IMR-90 (cell line): Measurements from ENCODE around the gene EDA. TPM values are rescaled to one million over a fixed set of nuclear protein-coding genes. Genes with fewer than 3 reads are reported as not detected.

Experiments used
- ATAC-seq: fragments of 200-7000 bp; cut with Tn5 transposase; 2 replicates; pipeline ENCODE4 v1.9.1; 2020; ENCODE audit warnings: low read depth, mild to moderate bottlenecking, moderate library complexity
- BruUV-seq: library from RNA; stranded (reverse); fragments of 400-500 nt; replicated peaks from 2 replicates; lab custom pipeline; 2021; lab: Mats Ljungman, UMichigan
- CTCF ChIA-PET: fragments of 300-600 bp; formaldehyde crosslinking; extraction: SDS; loops from one replicate; lab custom pipeline; 2021; ENCODE audit warnings: antibody characterized with exemption; lab: Yijun Ruan, JAX
- POLR2A ChIA-PET: fragments of 300-600 bp; sonication (Branson Sonifier 250); formaldehyde crosslinking; loops from one replicate; lab custom pipeline; 2022; ENCODE audit warnings: antibody characterized with exemption; ENCODE audit not compliant: unreplicated experiment; lab: Charles Lee
- DNase-seq: peaks from one replicate; pipeline ENCODE4 v3.0.0; 2013
- H2AFZ ChIP-seq: replicated peaks from 2 replicates; pipeline ENCODE3; 2013; ENCODE audit warnings: low read length, mild to moderate bottlenecking; ENCODE audit not compliant: poor library complexity
- H2AK5ac ChIP-seq: 2 replicates; pipeline ENCODE4 v1.6.1; 2013; ENCODE audit warnings: low read depth, low read length, inconsistent platforms
- H2AK9ac ChIP-seq: replicated peaks from 2 replicates; pipeline ENCODE3; 2013; ENCODE audit warnings: mild to moderate bottlenecking, low read depth, low read length, moderate library complexity; ENCODE audit not compliant: poor library complexity
- H2BK120ac ChIP-seq: 2 replicates; pipeline ENCODE4 v1.6.1; 2013; ENCODE audit warnings: low read depth, low read length, inconsistent platforms
- H2BK15ac ChIP-seq: 3 replicates; pipeline ENCODE4 v1.6.1; 2013; ENCODE audit warnings: low read depth, low read length, inconsistent platforms
- H2BK20ac ChIP-seq: 2 replicates; pipeline ENCODE4 v1.6.1; 2013; ENCODE audit warnings: low read depth, mild to moderate bottlenecking, inconsistent platforms, low read length, moderate library complexity
- H2BK5ac ChIP-seq: 2 replicates; pipeline ENCODE4 v1.6.1; 2013; ENCODE audit warnings: mild to moderate bottlenecking, low read depth, low read length, inconsistent platforms; ENCODE audit not compliant: poor library complexity, severe bottlenecking
- H3K14ac ChIP-seq: replicated peaks from 2 replicates; pipeline ENCODE4 v1.6.1; 2013; ENCODE audit warnings: low read depth, low read length, inconsistent platforms
- H3K18ac ChIP-seq: 2 replicates; pipeline ENCODE4 v1.6.1; 2013; ENCODE audit warnings: low read depth, low read length, control low read depth
- H3K23ac ChIP-seq: 2 replicates; pipeline ENCODE4 v1.6.1; 2013; ENCODE audit warnings: low read depth, low read length, inconsistent platforms
- H3K27ac ChIP-seq: 2 replicates; pipeline ENCODE4 v1.5.1; 2013; ENCODE audit warnings: mild to moderate bottlenecking, control low read depth, low read length; ENCODE audit not compliant: insufficient read depth
- H3K27me3 ChIP-seq: 2 replicates; pipeline ENCODE4 v1.6.1; 2013; ENCODE audit warnings: low read length; ENCODE audit not compliant: control insufficient read depth, insufficient read depth
- H3K36me3 ChIP-seq: 2 replicates; pipeline ENCODE4 v1.6.1; 2013; ENCODE audit warnings: low read length, mixed read lengths; ENCODE audit not compliant: control insufficient read depth, insufficient read depth
- H3K4ac ChIP-seq: 2 replicates; pipeline ENCODE4 v1.6.1; 2013; ENCODE audit warnings: low read depth, low read length, inconsistent platforms
- H3K4me1 ChIP-seq: 2 replicates; pipeline ENCODE4 v1.6.1; 2013; ENCODE audit warnings: low read length, mixed read lengths; ENCODE audit not compliant: control insufficient read depth, insufficient read depth
- H3K4me2 ChIP-seq: 2 replicates; pipeline ENCODE4 v1.6.1; 2013; ENCODE audit warnings: low read depth, mild to moderate bottlenecking, control low read depth, low read length, moderate library complexity
- H3K4me3 ChIP-seq: 2 replicates; pipeline ENCODE4 v1.5.1; 2013; ENCODE audit warnings: low read depth, mild to moderate bottlenecking, control low read depth, low read length, moderate library complexity; ENCODE audit not compliant: insufficient read depth
- H3K56ac ChIP-seq: 2 replicates; pipeline ENCODE4 v1.6.1; 2013; ENCODE audit warnings: low read length, inconsistent platforms; ENCODE audit not compliant: insufficient read depth; ENCODE audit errors: extremely low read depth
- H3K79me1 ChIP-seq, 2 experiments: 2 replicates each; pipeline ENCODE4 v1.6.1; 2013; ENCODE audit warnings: low read length in 2 of 2, inconsistent platforms in 1 of 2, low read depth in 1 of 2
- H3K9ac ChIP-seq: 2 replicates; pipeline ENCODE4 v1.6.1; 2013; ENCODE audit warnings: low read depth, low read length, control low read depth
- H3K9me1 ChIP-seq: 2 replicates; pipeline ENCODE4 v1.6.1; 2013; ENCODE audit warnings: low read length, inconsistent platforms; ENCODE audit not compliant: insufficient read depth
- H3K9me3 ChIP-seq: 2 replicates; pipeline ENCODE4 v1.6.1; 2013; ENCODE audit warnings: low read length; ENCODE audit not compliant: control insufficient read depth, insufficient read depth
- H4K20me1 ChIP-seq: 2 replicates; pipeline ENCODE4 v1.6.1; 2013; ENCODE audit warnings: low read length, inconsistent platforms; ENCODE audit not compliant: insufficient read depth
- H4K5ac ChIP-seq: 2 replicates; pipeline ENCODE4 v1.6.1; 2013; ENCODE audit warnings: mild to moderate bottlenecking, low read depth, low read length, control low read depth
- H4K8ac ChIP-seq, 2 experiments: 2 replicates each; pipeline ENCODE4 v1.6.1; 2013; ENCODE audit warnings: low read depth in 2 of 2, low read length in 2 of 2, control low read depth in 1 of 2, inconsistent platforms in 1 of 2
- H4K91ac ChIP-seq: 2 replicates; pipeline ENCODE4 v1.6.1; 2013; ENCODE audit warnings: low read depth, low read length, inconsistent platforms; ENCODE audit not compliant: insufficient read depth
- BHLHE40 ChIP-seq: fragments of 150-350 bp; IDR thresholded peaks from 2 replicates; pipeline ENCODE4 v1.6.1; 2016; ENCODE audit warnings: mild to moderate bottlenecking, low read depth, low read length
- CEBPB ChIP-seq: IDR thresholded peaks from 2 replicates; pipeline ENCODE4 v1.6.1; 2012; ENCODE audit warnings: low read depth, low read length, improper control_type of control experiment
- CTCF ChIP-seq: conservative IDR thresholded peaks from 2 replicates; pipeline ENCODE4 v1.5.1; 2012; ENCODE audit warnings: mild to moderate bottlenecking, low read depth, low read length, improper control_type of control experiment
- ELK1 ChIP-seq: fragments of 150-350 bp; IDR thresholded peaks from 2 replicates; pipeline ENCODE4 v1.6.1; 2016; ENCODE audit warnings: low read depth, mild to moderate bottlenecking, low read length, moderate library complexity, borderline replicate concordance
- FOS ChIP-seq: fragments of 150-350 bp; IDR thresholded peaks from 2 replicates; pipeline ENCODE4 v1.6.1; 2016; ENCODE audit warnings: low read depth, low read length
- MAFK ChIP-seq: IDR thresholded peaks from 2 replicates; pipeline ENCODE4 v1.6.1; 2012; ENCODE audit warnings: low read depth, low read length, improper control_type of control experiment
- POLR2A ChIP-seq: IDR thresholded peaks from 2 replicates; pipeline ENCODE4 v1.6.1; 2012; ENCODE audit warnings: mild to moderate bottlenecking, low read depth, low read length
- RAD21 ChIP-seq: IDR thresholded peaks from 2 replicates; pipeline ENCODE4 v1.6.1; 2012; ENCODE audit warnings: low read length, improper control_type of control experiment
- RCOR1 ChIP-seq: IDR thresholded peaks from 2 replicates; pipeline ENCODE4 v1.6.1; 2012; ENCODE audit warnings: mild to moderate bottlenecking, low read length, improper control_type of control experiment; ENCODE audit not compliant: insufficient replicate concordance
- USF2 ChIP-seq: fragments of 150-350 bp; IDR thresholded peaks from 2 replicates; pipeline ENCODE4 v1.6.1; 2017; ENCODE audit warnings: mild to moderate bottlenecking, antibody characterized with exemption, low read length, low read depth
- WGBS, 2 experiments: methylation state at CpG; one replicate each; pipeline versions ENCODE4 v1.1.5 to v1.1.7; 2013; ENCODE audit warnings: missing lambda C conversion rate in 2 of 2; ENCODE audit not compliant: insufficient read length in 1 of 2; ENCODE audit errors: extremely low coverage in 2 of 2; 5-methylcytosine and 5-hydroxymethylcytosine counted together
- dilution Hi-C: fragments of 300-500 bp; cut with HindIII; formaldehyde crosslinking; loops from one replicate; pipeline ENCODE4 v1.14.3; 2018; ENCODE audit warnings: low sequenced_read_pairs; ENCODE audit not compliant: unreplicated experiment
- in situ Hi-C: fragments of 300-500 bp; cut with MboI; formaldehyde crosslinking; loops from 3 replicates; pipeline ENCODE4 v1.14.3; 2019; ENCODE audit warnings: low sequenced_read_pairs, inconsistent platforms, mixed read lengths
- intact Hi-C: fragments of 100-400 bp; cut with micrococcal nuclease; formaldehyde crosslinking; loops from 2 replicates; pipeline ENCODE4 v1.10.0; 2022
- polyA plus RNA-seq, 3 experiments: library from polyadenylated mRNA; depleted of rRNA; stranded (reverse); fragments of >200 nt; gene quantifications; 2 replicates each; pipeline ENCODE4 v1.2.3, GENCODE V29; 2012; ENCODE audit warnings: low replicate concordance in 1 of 3
- total RNA-seq: library from RNA; depleted of rRNA; stranded (reverse); fragments of >200 nt; gene quantifications from 2 replicates; pipeline ENCODE4 v1.2.3, GENCODE V29; 2012

Gene EDA
- total and polyA plus RNA-seq, 2 of the 4 experiments (the other 2 are of a cell fraction), result under 0.01 TPM; not detected in 1

GRCh38 chrX:69705818-69706217 lies 89.9 kb downstream of the EDA start:
- Histone ChIP-seq H3K4me1 (no peaks in the 10 kb centered on the region), H2BK20ac (no peak overlapping the region), H4K5ac (no peak overlapping the region), H3K79me1 (no peaks in the 10 kb centered on the region), H2AFZ (no peak overlapping the region), H3K4ac (no peak overlapping the region), H3K4me3 (no peak overlapping the region), H3K56ac (no peak overlapping the region), H2AK9ac (no peak overlapping the region), H3K9ac (no peak overlapping the region), H3K23ac (no peak overlapping the region), H2BK15ac (no peak overlapping the region), H4K8ac (no peak overlapping the region), H3K14ac (no peak overlapping the region), H3K27me3 (no peaks in the 10 kb centered on the region), H3K9me1 (no peaks in the 10 kb centered on the region), H3K4me2 (no peak overlapping the region), H3K18ac (no peak overlapping the region), H2BK120ac (no peak overlapping the region), H3K36me3 (no peaks in the 10 kb centered on the region), H2AK5ac (no peak overlapping the region), H3K9me3 (peaks cover 7% of the 10 kb centered on the region; the same call in 1 of the 2 replicates), H4K91ac (no peak overlapping the region), H2BK5ac (no peak overlapping the region), H3K27ac (no peak overlapping the region), H4K20me1 (no peaks in the 10 kb centered on the region)
- dilution Hi-C loops, result no loop called here
- in situ Hi-C loops, result no loop called here
- TF ChIP-seq POLR2A (no peak), FOS (no peak), CEBPB (no peak), ELK1 (no peak), RAD21 (no peak), MAFK (no peak), BHLHE40 (no peak), RCOR1 (no peak), CTCF (no peak), USF2 (no peak)
- intact Hi-C loops, result no loop called here
- ATAC-seq (no peak), DNase-seq (no peak)
- no TSS peak for BruUV-seq
- CTCF ChIA-PET, result no interaction called here
- no CpG with 5 or more reads among the region's 2 CpGs for WGBS, 2 experiments
- POLR2A ChIA-PET, result no interaction called here
